PC-3 (cell line): ENCODE measurements around the gene TMEM167B.

Experiments used
- EZH2phosphoT487 ChIP-seq: fragments of 300-600 bp; sonication (generic); IDR thresholded peaks from 2 replicates; pipeline ENCODE4 v1.6.1; 2018; ENCODE audit warnings: mild to moderate bottlenecking, antibody characterized with exemption, low read length, borderline replicate concordance
- TF ChIP-seq, protein P1 (sequence below): fragments of 300-600 bp; sonication (generic); conservative IDR thresholded peaks from 2 replicates; pipeline ENCODE4 v1.5.1; 2017; ENCODE audit warnings: antibody characterized with exemption, low read depth, mild to moderate bottlenecking, low read length

DNA sequence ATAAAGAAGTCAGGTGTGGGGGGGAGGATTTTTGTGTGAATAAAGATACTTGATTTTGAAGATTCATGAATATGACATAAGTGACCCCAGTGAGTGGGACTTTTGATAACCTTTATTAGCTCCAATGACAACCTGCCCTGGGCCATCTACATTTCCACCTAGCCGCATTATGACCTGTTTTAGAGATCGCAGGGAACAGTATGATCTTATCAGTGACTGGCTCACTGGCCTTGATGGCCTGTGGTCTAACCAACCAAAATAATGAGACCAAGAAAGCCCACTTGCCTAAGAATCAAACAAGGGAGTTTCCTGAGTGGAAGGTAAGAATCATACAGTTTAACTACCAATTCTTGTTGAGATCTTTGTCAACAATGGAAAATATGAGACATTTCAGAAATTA, 25.1 kb downstream of the TMEM167B start:
- TF ChIP-seq, protein P1, sequence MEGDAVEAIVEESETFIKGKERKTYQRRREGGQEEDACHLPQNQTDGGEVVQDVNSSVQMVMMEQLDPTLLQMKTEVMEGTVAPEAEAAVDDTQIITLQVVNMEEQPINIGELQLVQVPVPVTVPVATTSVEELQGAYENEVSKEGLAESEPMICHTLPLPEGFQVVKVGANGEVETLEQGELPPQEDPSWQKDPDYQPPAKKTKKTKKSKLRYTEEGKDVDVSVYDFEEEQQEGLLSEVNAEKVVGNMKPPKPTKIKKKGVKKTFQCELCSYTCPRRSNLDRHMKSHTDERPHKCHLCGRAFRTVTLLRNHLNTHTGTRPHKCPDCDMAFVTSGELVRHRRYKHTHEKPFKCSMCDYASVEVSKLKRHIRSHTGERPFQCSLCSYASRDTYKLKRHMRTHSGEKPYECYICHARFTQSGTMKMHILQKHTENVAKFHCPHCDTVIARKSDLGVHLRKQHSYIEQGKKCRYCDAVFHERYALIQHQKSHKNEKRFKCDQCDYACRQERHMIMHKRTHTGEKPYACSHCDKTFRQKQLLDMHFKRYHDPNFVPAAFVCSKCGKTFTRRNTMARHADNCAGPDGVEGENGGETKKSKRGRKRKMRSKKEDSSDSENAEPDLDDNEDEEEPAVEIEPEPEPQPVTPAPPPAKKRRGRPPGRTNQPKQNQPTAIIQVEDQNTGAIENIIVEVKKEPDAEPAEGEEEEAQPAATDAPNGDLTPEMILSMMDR: no peak
- no peak for TF ChIP-seq EZH2phosphoT487
